Hepatocyte (in vitro differentiated cells): ENCODE measurements around the gene ABTB1. TPM values are rescaled to one million over a fixed set of nuclear protein-coding genes. Genes with fewer than 3 reads are reported as not detected.

Experiments used
- DNase-seq: peaks from one replicate; pipeline ENCODE4 v3.0.0-alpha.2; 2016; ENCODE audit warnings: low spot score
- H2AFZ ChIP-seq: fragments of 200-600 bp; sonication (generic); 2 replicates; pipeline ENCODE4 v1.6.0; 2016; ENCODE audit warnings: antibody characterized with exemption, mild to moderate bottlenecking
- H3K27ac ChIP-seq: fragments of 200-600 bp; sonication (generic); 2 replicates; pipeline ENCODE4 v1.5.1; 2016; ENCODE audit warnings: mild to moderate bottlenecking
- H3K27me3 ChIP-seq: fragments of 200-600 bp; sonication (generic); 2 replicates; pipeline ENCODE4 v1.6.1; 2016
- H3K36me3 ChIP-seq: fragments of 200-600 bp; sonication (generic); replicated peaks from 2 replicates; pipeline ENCODE4 v1.5.1; 2016; ENCODE audit warnings: low read depth; ENCODE audit not compliant: insufficient read depth
- H3K4me1 ChIP-seq: fragments of 200-600 bp; sonication (generic); 2 replicates; pipeline ENCODE4 v1.5.1; 2016; ENCODE audit warnings: mild to moderate bottlenecking, moderate library complexity; ENCODE audit not compliant: insufficient read depth
- H3K4me2 ChIP-seq: fragments of 200-600 bp; sonication (generic); 2 replicates; pipeline ENCODE4 v1.6.0; 2016
- H3K4me3 ChIP-seq: fragments of 200-600 bp; sonication (generic); 2 replicates; pipeline ENCODE4 v1.5.1; 2016; ENCODE audit warnings: mild to moderate bottlenecking
- H3K79me2 ChIP-seq: fragments of 200-600 bp; sonication (generic); 2 replicates; pipeline ENCODE4 v1.6.0; 2017; ENCODE audit warnings: mild to moderate bottlenecking
- H3K9me2 ChIP-seq: fragments of 200-600 bp; sonication (generic); replicated peaks from 2 replicates; pipeline ENCODE4 v1.6.0; 2017; ENCODE audit warnings: mild to moderate bottlenecking; ENCODE audit not compliant: insufficient read depth
- H3K9me3 ChIP-seq: fragments of 200-600 bp; sonication (generic); 2 replicates; pipeline ENCODE4 v1.5.1; 2016; ENCODE audit warnings: low read depth, mild to moderate bottlenecking
- H4K20me1 ChIP-seq: fragments of 200-600 bp; sonication (generic); 2 replicates; pipeline ENCODE4 v1.6.0; 2016; ENCODE audit warnings: mild to moderate bottlenecking; ENCODE audit not compliant: insufficient read depth, poor library complexity, severe bottlenecking
- EZH2 ChIP-seq: fragments of 200-600 bp; sonication (generic); IDR thresholded peaks from 2 replicates; pipeline ENCODE4 v1.6.1; 2016; ENCODE audit warnings: antibody characterized with exemption, mild to moderate bottlenecking, borderline replicate concordance
- EZH2phosphoT487 ChIP-seq: fragments of 200-600 bp; sonication (generic); IDR thresholded peaks from one replicate; pipeline ENCODE4 v1.6.1; 2018; ENCODE audit warnings: antibody characterized with exemption, mild to moderate bottlenecking, low read depth, moderate library complexity; ENCODE audit not compliant: unreplicated experiment, severe bottlenecking
- WGBS: methylation state at CpG from one replicate; pipeline ENCODE4 v1.1.6; 2016; ENCODE audit warnings: low lambda C conversion rate; ENCODE audit errors: missing lambda C conversion rate; 5-methylcytosine and 5-hydroxymethylcytosine counted together
- polyA plus RNA-seq: library from polyadenylated mRNA; unstranded; fragments of >200 nt; fragmentation: Nextera tagmentation; extraction: Ambion mirVana; gene quantifications from 2 replicates; pipeline ENCODE4 v1.2.1, GENCODE V29; 2016
- total RNA-seq: library from RNA; depleted of rRNA; stranded (reverse); fragments of >200 nt; gene quantifications from 2 replicates; pipeline ENCODE4 v1.2.3, GENCODE V29; 2014
- TF ChIP-seq, protein P1 (sequence below): fragments of 200-600 bp; sonication (generic); IDR thresholded peaks from 2 replicates; pipeline ENCODE4 v1.5.1; 2016; ENCODE audit warnings: antibody characterized with exemption, mild to moderate bottlenecking; ENCODE audit not compliant: poor library complexity

ABTB1 gene
- total and polyA plus RNA-seq, 2 experiments from 2014 or later: 4.7 to 13.8 TPM

- no peak overlapping the region for H3K4me3 ChIP-seq
- no peak overlapping the region for H3K27ac ChIP-seq
- 85% methylated on average over 17 of the region's 17 CpGs for WGBS
- H3K4me1 ChIP-seq: peaks cover 31% of the 10 kb centered on the region
- H3K27me3 ChIP-seq: no peaks in the 10 kb centered on the region
- TF ChIP-seq EZH2phosphoT487: no peak
- TF ChIP-seq, protein P1, sequence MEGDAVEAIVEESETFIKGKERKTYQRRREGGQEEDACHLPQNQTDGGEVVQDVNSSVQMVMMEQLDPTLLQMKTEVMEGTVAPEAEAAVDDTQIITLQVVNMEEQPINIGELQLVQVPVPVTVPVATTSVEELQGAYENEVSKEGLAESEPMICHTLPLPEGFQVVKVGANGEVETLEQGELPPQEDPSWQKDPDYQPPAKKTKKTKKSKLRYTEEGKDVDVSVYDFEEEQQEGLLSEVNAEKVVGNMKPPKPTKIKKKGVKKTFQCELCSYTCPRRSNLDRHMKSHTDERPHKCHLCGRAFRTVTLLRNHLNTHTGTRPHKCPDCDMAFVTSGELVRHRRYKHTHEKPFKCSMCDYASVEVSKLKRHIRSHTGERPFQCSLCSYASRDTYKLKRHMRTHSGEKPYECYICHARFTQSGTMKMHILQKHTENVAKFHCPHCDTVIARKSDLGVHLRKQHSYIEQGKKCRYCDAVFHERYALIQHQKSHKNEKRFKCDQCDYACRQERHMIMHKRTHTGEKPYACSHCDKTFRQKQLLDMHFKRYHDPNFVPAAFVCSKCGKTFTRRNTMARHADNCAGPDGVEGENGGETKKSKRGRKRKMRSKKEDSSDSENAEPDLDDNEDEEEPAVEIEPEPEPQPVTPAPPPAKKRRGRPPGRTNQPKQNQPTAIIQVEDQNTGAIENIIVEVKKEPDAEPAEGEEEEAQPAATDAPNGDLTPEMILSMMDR: peak; percentile 16
- no peaks in the 10 kb centered on the region for H3K9me2 ChIP-seq
- no peak overlapping the region for H3K4me2 ChIP-seq
- no peaks in the 10 kb centered on the region for H3K9me3 ChIP-seq
- H4K20me1 ChIP-seq: no peaks in the 10 kb centered on the region
- H3K79me2 ChIP-seq: no peaks in the 10 kb centered on the region
- H3K36me3 ChIP-seq: no peaks in the 10 kb centered on the region
- no peak overlapping the region for H2AFZ ChIP-seq
- no peak for DNase-seq
Measured at GRCh38 chr3:127694467-127695215, 21.9 kb downstream of the ABTB1 start.

GRCh38 chr3:127697551-127698240, 24.9 kb downstream of the ABTB1 start:
- 56% methylated on average over 16 of the region's 16 CpGs for WGBS
- no peaks in the 10 kb centered on the region for H4K20me1 ChIP-seq
- H3K27ac ChIP-seq: peak overlapping the region; percentile 88
- H3K4me3 ChIP-seq: no peak overlapping the region
- peak; percentile 69 for DNase-seq
- no peaks in the 10 kb centered on the region for H3K9me2 ChIP-seq
- H2AFZ ChIP-seq: peak overlapping the region; percentile 53
- no peaks in the 10 kb centered on the region for H3K36me3 ChIP-seq
- H3K4me1 ChIP-seq: peaks cover 20% of the 10 kb centered on the region
- no peaks in the 10 kb centered on the region for H3K27me3 ChIP-seq
- H3K4me2 ChIP-seq: peak overlapping the region; percentile 59
- no peak for TF ChIP-seq EZH2phosphoT487
- TF ChIP-seq, protein P1: no peak
- no peak for TF ChIP-seq EZH2
- no peaks in the 10 kb centered on the region for H3K9me3 ChIP-seq
- H3K79me2 ChIP-seq: no peaks in the 10 kb centered on the region

DNA sequence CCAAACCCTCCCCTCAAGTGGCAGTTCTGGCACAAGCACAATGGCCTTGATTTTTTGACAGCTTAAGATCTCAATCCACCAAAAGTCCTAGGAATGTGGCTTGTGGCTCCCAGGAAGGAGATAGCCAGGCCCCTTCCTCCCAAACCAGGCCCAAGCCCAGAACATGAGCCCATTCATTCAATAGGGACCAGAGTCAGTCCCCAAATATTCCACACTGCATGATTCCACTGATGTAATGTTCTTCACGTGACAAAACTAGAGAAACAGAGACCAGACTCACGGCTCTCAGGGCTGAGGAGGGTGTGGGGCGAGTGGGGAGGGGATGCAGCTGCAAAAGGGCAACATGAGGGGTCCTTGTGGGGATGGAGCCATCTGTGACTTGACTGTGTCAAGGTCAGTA, 25.5 kb downstream of the ABTB1 start:
- Histone ChIP-seq H2AFZ (no peak overlapping the region), H3K27ac (peak overlapping the region; percentile 88), H3K4me2 (no peak overlapping the region), H3K79me2 (no peaks in the 10 kb centered on the region), H3K4me3 (no peak overlapping the region), H3K27me3 (no peaks in the 10 kb centered on the region), H3K9me3 (no peaks in the 10 kb centered on the region), H3K36me3 (no peaks in the 10 kb centered on the region), H4K20me1 (no peaks in the 10 kb centered on the region), H3K4me1 (peaks cover 20% of the 10 kb centered on the region), H3K9me2 (no peaks in the 10 kb centered on the region)
- DNase-seq: no peak
- TF ChIP-seq, protein P1: no peak
- TF ChIP-seq EZH2: no peak
- no peak for TF ChIP-seq EZH2phosphoT487
- 95% methylated on average over 3 of the region's 3 CpGs for WGBS
